Esophagus muscularis mucosa (tissue), 4 donors: ENCODE measurements around the gene NAALADL1.

Experiments used
- EP300 ChIP-seq: sonication (generic); formaldehyde crosslinking; IDR thresholded peaks from one replicate; pipeline ENCODE4 v1.6.1; 2017; ENCODE audit warnings: antibody characterized with exemption
- POLR2A ChIP-seq: fragments of 450-650 bp; IDR thresholded peaks from one replicate; pipeline ENCODE4 v1.6.1; 2017; ENCODE audit warnings: antibody characterized with exemption, moderate library complexity, mild to moderate bottlenecking, low read depth
- POLR2AphosphoS5 ChIP-seq, 2 donors: sonication (generic); formaldehyde crosslinking; IDR thresholded peaks; one replicate each; pipeline ENCODE4 v1.6.1; 2017; ENCODE audit warnings: antibody characterized with exemption in 2 of 2
- TF ChIP-seq, protein P1 (sequence below), 3 experiments: fragments of 200-600 bp in 2 of 3; fragments of 450-650 bp in 1 of 3; sonication (generic) in 2 of 3; IDR thresholded peaks; one replicate each; pipeline ENCODE4 v1.5.1; 2017 to 2019; ENCODE audit warnings: antibody characterized with exemption in 3 of 3, mild to moderate bottlenecking in 2 of 3, moderate library complexity in 1 of 3

DNA sequence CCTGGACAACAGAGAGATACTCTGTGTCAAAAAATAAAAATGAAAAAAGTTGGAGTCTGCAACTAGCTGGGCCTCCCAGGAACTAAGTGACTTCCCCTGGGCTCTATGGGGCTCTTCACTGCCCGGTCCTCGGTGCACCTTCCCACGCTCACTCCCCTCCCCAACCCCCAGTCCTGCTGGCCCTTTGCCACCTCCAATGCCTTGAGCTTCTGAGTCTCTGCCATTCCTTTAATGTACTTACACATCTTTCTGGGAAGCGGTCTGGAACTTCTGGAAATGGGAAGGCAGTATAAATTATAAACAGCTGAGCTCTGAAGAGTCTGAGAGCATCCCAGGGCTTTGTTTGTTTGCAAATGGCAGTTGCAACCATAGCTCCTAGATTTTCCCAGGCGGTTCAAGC, 55.6 kb downstream of the NAALADL1 start:
- TF ChIP-seq POLR2A: no peak
- TF ChIP-seq, protein P1, sequence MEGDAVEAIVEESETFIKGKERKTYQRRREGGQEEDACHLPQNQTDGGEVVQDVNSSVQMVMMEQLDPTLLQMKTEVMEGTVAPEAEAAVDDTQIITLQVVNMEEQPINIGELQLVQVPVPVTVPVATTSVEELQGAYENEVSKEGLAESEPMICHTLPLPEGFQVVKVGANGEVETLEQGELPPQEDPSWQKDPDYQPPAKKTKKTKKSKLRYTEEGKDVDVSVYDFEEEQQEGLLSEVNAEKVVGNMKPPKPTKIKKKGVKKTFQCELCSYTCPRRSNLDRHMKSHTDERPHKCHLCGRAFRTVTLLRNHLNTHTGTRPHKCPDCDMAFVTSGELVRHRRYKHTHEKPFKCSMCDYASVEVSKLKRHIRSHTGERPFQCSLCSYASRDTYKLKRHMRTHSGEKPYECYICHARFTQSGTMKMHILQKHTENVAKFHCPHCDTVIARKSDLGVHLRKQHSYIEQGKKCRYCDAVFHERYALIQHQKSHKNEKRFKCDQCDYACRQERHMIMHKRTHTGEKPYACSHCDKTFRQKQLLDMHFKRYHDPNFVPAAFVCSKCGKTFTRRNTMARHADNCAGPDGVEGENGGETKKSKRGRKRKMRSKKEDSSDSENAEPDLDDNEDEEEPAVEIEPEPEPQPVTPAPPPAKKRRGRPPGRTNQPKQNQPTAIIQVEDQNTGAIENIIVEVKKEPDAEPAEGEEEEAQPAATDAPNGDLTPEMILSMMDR (IDR thresholded peaks at IDR 0.05): no peak
- no peak for TF ChIP-seq POLR2AphosphoS5 (IDR thresholded peaks at IDR 0.05)
- no peak for TF ChIP-seq EP300
